B cell (primary cell): ENCODE measurements around the gene SNRPB. TPM values are rescaled to one million over a fixed set of nuclear protein-coding genes. Genes with fewer than 3 reads are reported as not detected.

Source experiments
- ATAC-seq: fragments of 200-7000 bp; cut with Tn5 transposase; one replicate; pipeline ENCODE4 v1.10.0; 2021; ENCODE audit warnings: low read depth, mild to moderate bottlenecking, moderate number of reproducible peaks, moderate library complexity
- CTCF ChIA-PET: fragments of 350-600 bp; sonication (Branson Sonifier 250); formaldehyde crosslinking; loops from one replicate; lab custom pipeline; 2021; ENCODE audit warnings: antibody characterized with exemption, inconsistent platforms; lab: Charles Lee
- POLR2A ChIA-PET: fragments of 350-600 bp; sonication (Branson Sonifier 250); formaldehyde crosslinking; loops from one replicate; lab custom pipeline; 2021; ENCODE audit warnings: antibody characterized with exemption; lab: Charles Lee
- DNase-seq: peaks from one replicate; pipeline ENCODE4 v3.0.0; 2013
- H2AFZ ChIP-seq: 2 replicates; pipeline ENCODE4 v1.6.1; 2012; ENCODE audit warnings: mild to moderate bottlenecking, low read depth, low read length; ENCODE audit not compliant: insufficient read depth, poor library complexity, severe bottlenecking
- H3K27ac ChIP-seq, 2 donors: 1 replicate in 1 of 2; 2 replicates in 1 of 2; pipeline ENCODE4 v1.5.1; 2012 to 2013; ENCODE audit warnings: low read length in 2 of 2, mild to moderate bottlenecking in 2 of 2, moderate library complexity in 1 of 2
- H3K27me3 ChIP-seq, 4 experiments: fragments of 200-600 bp in 1 of 4; sonication (generic) in 1 of 4; replicated peaks in 1 of 4; 1 replicate in 2 of 4; 2 replicates in 2 of 4; pipeline versions ENCODE4 v1.6.1 to v1.7.0; 2013 to 2016; ENCODE audit warnings: low read length in 3 of 4, mild to moderate bottlenecking in 2 of 4, mixed read lengths in 1 of 4, moderate library complexity in 1 of 4; ENCODE audit not compliant: insufficient read depth in 4 of 4, control insufficient read depth in 3 of 4; ENCODE audit errors: control extremely low read depth in 1 of 4
- H3K36me3 ChIP-seq, 2 experiments: replicated peaks in 1 of 2; 1 replicate in 1 of 2; 2 replicates in 1 of 2; pipeline versions ENCODE4 v1.6.1 to v1.7.1; 2013; ENCODE audit warnings: low read length in 1 of 2; ENCODE audit not compliant: insufficient read depth in 2 of 2, control insufficient read depth in 1 of 2; ENCODE audit errors: control extremely low read depth in 1 of 2, extremely low read depth in 1 of 2
- H3K4me1 ChIP-seq, 2 donors: fragments of 200-600 bp in 1 of 2; sonication (generic) in 1 of 2; 1 replicate in 1 of 2; 2 replicates in 1 of 2; pipeline versions ENCODE4 v1.5.1 to v1.6.1; 2013 to 2017; ENCODE audit warnings: low read length in 2 of 2; ENCODE audit not compliant: control insufficient read depth in 2 of 2, insufficient read depth in 2 of 2
- H3K4me2 ChIP-seq: replicated peaks from 2 replicates; pipeline ENCODE3; 2012; ENCODE audit warnings: mild to moderate bottlenecking, low read depth, low read length; ENCODE audit not compliant: poor library complexity, severe bottlenecking
- H3K4me3 ChIP-seq, 5 experiments: fragments of 200-600 bp in 1 of 5; sonication (generic) in 1 of 5; 1 replicate in 3 of 5; 2 replicates in 2 of 5; pipeline versions ENCODE4 v1.5.1 to v1.7.0; 2011 to 2016; ENCODE audit warnings: low read length in 4 of 5, mild to moderate bottlenecking in 4 of 5, low read depth in 2 of 5, control low read depth in 1 of 5, moderate library complexity in 1 of 5; ENCODE audit not compliant: insufficient read depth in 1 of 5; ENCODE audit errors: control extremely low read depth in 1 of 5, extremely low read depth in 1 of 5
- H3K79me2 ChIP-seq: fragments of 200-600 bp; sonication (generic); one replicate; pipeline ENCODE4 v1.6.0; 2016; ENCODE audit warnings: low read length; ENCODE audit not compliant: control insufficient read depth, insufficient read depth
- H3K9ac ChIP-seq: fragments of 200-600 bp; sonication (generic); 2 replicates; pipeline ENCODE4 v1.6.1; 2017; ENCODE audit warnings: mild to moderate bottlenecking, low read length, moderate library complexity
- H3K9me3 ChIP-seq, 3 donors: one replicate each; pipeline versions ENCODE4 v1.6.1 to v1.7.1; 2013; ENCODE audit warnings: low read length in 2 of 3; ENCODE audit not compliant: control insufficient read depth in 2 of 3, insufficient read depth in 1 of 3; ENCODE audit errors: control extremely low read depth in 1 of 3
- H4K20me1 ChIP-seq: 2 replicates; pipeline ENCODE4 v1.6.0; 2012; ENCODE audit warnings: mild to moderate bottlenecking, low read length; ENCODE audit not compliant: insufficient read depth, control insufficient read depth, poor library complexity, severe bottlenecking
- H3K27ac Mint-ChIP-seq: one replicate; pipeline ENCODE4 v1.8.0; 2021; ENCODE audit warnings: mixed read lengths
- H3K27me3 Mint-ChIP-seq: one replicate; pipeline ENCODE4 v1.8.0; 2021; ENCODE audit warnings: mixed read lengths
- H3K4me1 Mint-ChIP-seq: one replicate; pipeline ENCODE4 v1.8.0; 2021; ENCODE audit warnings: mixed read lengths
- H3K4me3 Mint-ChIP-seq: one replicate; pipeline ENCODE4 v1.8.0; 2021; ENCODE audit warnings: mixed read lengths
- H3K9me3 Mint-ChIP-seq: one replicate; pipeline ENCODE4 v1.8.0; 2022; ENCODE audit warnings: mixed read lengths; ENCODE audit not compliant: insufficient read depth
- EZH2 ChIP-seq: IDR thresholded peaks from 2 replicates; pipeline ENCODE4 v1.6.1; 2012; ENCODE audit warnings: borderline replicate concordance, low read depth, mild to moderate bottlenecking, moderate library complexity, low read length; ENCODE audit not compliant: insufficient read depth, poor library complexity, severe bottlenecking
- WGBS: methylation state at CpG from one replicate; pipeline ENCODE4 v1.1.5; 2013; ENCODE audit warnings: missing lambda C conversion rate; ENCODE audit not compliant: insufficient coverage; 5-methylcytosine and 5-hydroxymethylcytosine counted together
- intact Hi-C: fragments of 100-400 bp; cut with micrococcal nuclease; formaldehyde crosslinking; loops from one replicate; pipeline ENCODE4 v1.10.0; 2022
- polyA plus RNA-seq: library from polyadenylated mRNA; depleted of rRNA; stranded (reverse); fragments of >200 nt; gene quantifications from 2 replicates; pipeline ENCODE4 v1.2.3, GENCODE V29; 2012
- total RNA-seq, 2 donors: library from RNA; stranded (reverse); fragments of 120-200 nt in 1 of 2; gene quantifications; 1 replicate in 1 of 2; 2 replicates in 1 of 2; pipeline versions ENCODE4 v1.2.3 to v1.2.4, GENCODE V29; 2013 to 2022
- TF ChIP-seq, protein P1 (sequence below): fragments of 200-600 bp; IDR thresholded peaks from one replicate; pipeline ENCODE4 v1.8.0; 2022; ENCODE audit warnings: antibody characterized with exemption, mild to moderate bottlenecking

The SNRPB gene
- total and polyA plus RNA-seq, 2 donors (not counting 1 experiment from before 2014, with no cell fraction given) = 123 to 151 TPM

DNA sequence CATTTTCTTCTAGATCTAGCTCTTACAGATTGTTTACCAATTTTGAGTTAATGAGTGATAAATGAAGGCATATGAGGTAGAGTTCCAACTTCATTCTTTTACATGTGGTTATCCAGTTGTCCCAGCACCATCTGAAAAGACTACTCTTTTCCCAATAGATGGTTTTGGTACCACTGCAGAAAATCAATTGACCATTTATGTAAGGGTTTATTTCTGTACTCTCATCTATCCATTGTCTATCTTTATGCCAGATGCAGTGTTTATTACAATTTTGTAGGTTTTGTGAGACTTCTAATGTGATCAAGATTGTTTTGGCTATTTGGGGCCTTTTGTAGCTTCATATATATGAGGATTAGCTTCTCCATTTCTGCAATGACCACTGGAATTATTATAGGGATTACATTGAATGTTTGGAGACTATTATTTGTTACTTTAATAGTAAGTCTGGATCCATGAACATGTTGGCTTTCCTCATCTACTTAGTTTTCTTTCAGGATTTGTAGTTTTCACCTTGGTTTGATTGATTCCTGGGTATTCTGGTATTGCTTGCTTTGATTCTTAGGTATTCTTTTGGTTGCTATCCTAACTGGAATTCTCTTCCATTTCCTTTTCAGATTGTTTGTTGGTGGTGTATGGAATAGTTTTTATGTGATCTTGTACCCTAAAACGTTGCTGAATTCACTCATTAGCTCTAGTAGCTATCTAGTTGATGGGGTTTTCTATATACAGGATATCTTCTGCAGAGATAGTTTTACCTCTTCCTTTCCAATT, 10.4 kb downstream of the SNRPB start:
- WGBS = no CpG with 5 or more reads among the region's 1 CpG
- intact Hi-C loops = no loop called here
- Histone ChIP-seq H3K79me2 (no peaks in the 10 kb centered on the region), H3K9me3 (no peaks in the 10 kb centered on the region), H2AFZ (no peak overlapping the region), H3K27me3 (no peaks in the 10 kb centered on the region), H3K9ac (no peak overlapping the region), H3K4me3 (no peak overlapping the region), H3K36me3 (peaks cover 10 to 60% of the 10 kb centered on the region in 2 experiments), H3K4me1 (no peaks in the 10 kb centered on the region), H3K4me2 (no peak overlapping the region), H3K27ac (no peak overlapping the region), H4K20me1 (peaks cover 38% of the 10 kb centered on the region)
- ATAC-seq (no peak), DNase-seq (no peak)
- H3K4me3 Mint-ChIP-seq = no peak overlapping the region
- no peaks in the 10 kb centered on the region for H3K27me3 Mint-ChIP-seq
- ChIA-PET POLR2A (interaction anchor here (1.3 kb wide), 1 partner anchor 9 kb away, joined by 3 read pairs; no protein-coding TSS in a partner anchor), CTCF (interaction anchor here (1.0 to 2.2 kb wide), 3 partner anchors 8 to 696 kb away, joined by 3 to 9 read pairs (median 5); no protein-coding TSS in a partner anchor)
- TF ChIP-seq, protein P1, sequence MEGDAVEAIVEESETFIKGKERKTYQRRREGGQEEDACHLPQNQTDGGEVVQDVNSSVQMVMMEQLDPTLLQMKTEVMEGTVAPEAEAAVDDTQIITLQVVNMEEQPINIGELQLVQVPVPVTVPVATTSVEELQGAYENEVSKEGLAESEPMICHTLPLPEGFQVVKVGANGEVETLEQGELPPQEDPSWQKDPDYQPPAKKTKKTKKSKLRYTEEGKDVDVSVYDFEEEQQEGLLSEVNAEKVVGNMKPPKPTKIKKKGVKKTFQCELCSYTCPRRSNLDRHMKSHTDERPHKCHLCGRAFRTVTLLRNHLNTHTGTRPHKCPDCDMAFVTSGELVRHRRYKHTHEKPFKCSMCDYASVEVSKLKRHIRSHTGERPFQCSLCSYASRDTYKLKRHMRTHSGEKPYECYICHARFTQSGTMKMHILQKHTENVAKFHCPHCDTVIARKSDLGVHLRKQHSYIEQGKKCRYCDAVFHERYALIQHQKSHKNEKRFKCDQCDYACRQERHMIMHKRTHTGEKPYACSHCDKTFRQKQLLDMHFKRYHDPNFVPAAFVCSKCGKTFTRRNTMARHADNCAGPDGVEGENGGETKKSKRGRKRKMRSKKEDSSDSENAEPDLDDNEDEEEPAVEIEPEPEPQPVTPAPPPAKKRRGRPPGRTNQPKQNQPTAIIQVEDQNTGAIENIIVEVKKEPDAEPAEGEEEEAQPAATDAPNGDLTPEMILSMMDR = no peak
- TF ChIP-seq EZH2 = no peak
- no peaks in the 10 kb centered on the region for H3K4me1 Mint-ChIP-seq
- H3K9me3 Mint-ChIP-seq = no peaks in the 10 kb centered on the region
- H3K27ac Mint-ChIP-seq = no peak overlapping the region

DNA sequence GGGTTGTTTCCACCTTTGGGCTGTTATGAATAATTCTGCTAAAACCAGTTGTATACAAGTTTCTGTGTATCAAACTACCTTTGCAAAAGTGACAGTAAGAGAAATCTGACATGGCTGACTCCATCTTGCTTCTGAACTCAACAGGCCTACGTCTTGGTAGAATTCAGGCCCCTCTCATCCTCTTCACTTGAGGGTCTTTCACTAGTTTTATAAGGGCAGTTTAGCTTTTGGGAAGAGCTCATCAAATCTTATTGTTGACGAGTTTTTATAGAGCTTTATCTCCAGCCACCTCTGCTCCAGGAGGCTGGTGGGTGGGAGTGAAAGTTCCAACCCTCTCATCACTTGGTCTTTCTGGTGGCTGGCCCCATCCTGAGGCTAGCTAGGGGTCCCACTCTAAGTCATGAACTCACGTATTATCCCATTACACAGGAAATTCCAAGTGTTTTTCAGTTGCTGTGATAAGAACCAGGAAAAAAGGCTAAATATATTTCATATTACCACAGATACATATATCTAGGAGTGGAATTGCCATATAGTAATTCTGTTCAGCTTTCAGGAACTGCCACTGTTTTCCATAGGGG, 11.6 kb downstream of the SNRPB start:
- no peak overlapping the region for H3K4me3 Mint-ChIP-seq
- no peaks in the 10 kb centered on the region for H3K4me1 Mint-ChIP-seq
- H3K27ac Mint-ChIP-seq = no peak overlapping the region
- ATAC-seq (no peak), DNase-seq (no peak)
- Histone ChIP-seq H3K27me3 (no peaks in the 10 kb centered on the region), H3K4me2 (no peak overlapping the region), H3K79me2 (no peaks in the 10 kb centered on the region), H3K36me3 (peaks cover 9 to 49% of the 10 kb centered on the region in 2 experiments), H3K9ac (no peak overlapping the region), H3K9me3 (no peaks in the 10 kb centered on the region), H3K4me3 (no peak overlapping the region), H2AFZ (no peak overlapping the region), H3K27ac (no peak overlapping the region), H3K4me1 (no peaks in the 10 kb centered on the region), H4K20me1 (peaks cover 28% of the 10 kb centered on the region)
- TF ChIP-seq, protein P1 = no peak
- TF ChIP-seq EZH2 = no peak
- intact Hi-C loops = no loop called here
- H3K9me3 Mint-ChIP-seq = no peaks in the 10 kb centered on the region
- ChIA-PET POLR2A (no interaction called here), CTCF (interaction anchor here (4.0 kb wide), 1 partner anchor 251 kb away, joined by 64 read pairs; no protein-coding TSS in a partner anchor)
- WGBS = no CpG with 5 or more reads among the region's 3 CpGs
- no peaks in the 10 kb centered on the region for H3K27me3 Mint-ChIP-seq
